HG02943 (cell line): Measurements from ENCODE around the gene TNNI2.
"Not testable (repeated sequence)": the region's sequence is repeated elsewhere in the genome, so short reads cannot be mapped to it uniquely, and the experiment has no call there.

ENCODE experiments used
- ATAC-seq: cut with Tn5 transposase; IDR thresholded peaks from one replicate; pipeline ENCODE4 v1.9.1; 2021; ENCODE audit warnings: mild to moderate bottlenecking, low read depth, moderate library complexity; ENCODE audit not compliant: unreplicated experiment

TNNI2 gene

DNA sequence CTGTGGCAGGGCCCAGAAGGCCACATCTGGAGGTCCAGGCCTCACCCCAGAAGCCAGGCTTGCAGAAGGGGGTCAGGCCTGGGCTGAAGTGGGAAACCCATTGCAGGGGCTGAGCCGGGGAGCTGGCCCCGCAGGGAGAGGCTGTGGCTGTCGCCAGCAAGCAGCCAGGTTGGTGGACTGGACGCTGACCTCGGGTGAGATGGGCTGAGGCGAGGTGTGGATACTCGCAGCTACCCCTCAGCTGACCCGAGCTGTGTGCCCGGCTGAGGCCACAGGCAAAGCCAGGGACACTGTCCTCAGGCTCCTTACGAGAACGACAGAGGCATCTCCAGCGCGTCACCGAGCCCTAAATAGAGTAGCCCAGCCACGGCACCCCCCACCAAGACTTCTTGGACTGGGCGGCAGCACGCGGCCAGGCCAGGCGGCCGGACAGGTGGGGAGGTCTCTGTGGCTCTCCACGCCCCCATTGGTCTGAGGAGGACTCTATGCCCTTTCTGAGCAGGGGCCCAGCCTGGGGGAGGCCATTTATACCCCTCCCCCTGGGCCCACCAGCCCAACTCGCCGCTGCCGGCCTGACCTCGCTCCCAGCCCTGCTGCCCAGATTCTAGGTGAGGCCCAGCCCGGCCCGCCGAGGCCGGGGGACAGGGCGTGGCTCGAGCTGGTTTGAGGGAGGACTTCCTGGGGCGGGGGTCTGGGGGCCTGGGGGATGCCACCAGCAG, at the start of gene TNNI2:
TSS of gene TNNI2 (plus strand) at position 556 of the 719 bp plus-strand sequence. CDS start 716 bp downstream, outside the sequence.
- ATAC-seq, result no peak

DNA sequence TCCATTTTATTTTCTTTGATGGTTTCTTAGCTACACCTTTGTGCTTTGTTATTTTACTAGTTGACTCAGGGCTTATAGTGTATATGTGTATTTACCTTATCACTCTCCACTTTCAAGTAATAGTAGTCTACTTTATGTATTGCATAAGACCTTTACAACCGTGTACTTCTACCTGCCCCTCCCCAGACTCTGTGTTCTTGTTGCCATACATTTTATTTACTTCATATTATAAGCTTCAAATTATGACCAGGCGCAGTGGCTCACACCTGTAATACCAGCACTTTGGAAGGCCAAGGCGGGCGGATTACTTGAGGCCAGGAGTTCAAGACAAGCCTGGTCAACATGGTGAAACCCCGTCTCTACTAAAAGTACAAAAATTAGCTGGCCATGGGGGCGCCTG, 46.9 kb upstream of the TNNI2 start:
- no peak for ATAC-seq

- ATAC-seq, result no peak
Measured at GRCh38 chr11:1792461-1792860, 46.3 kb upstream of the TNNI2 start.

GRCh38 chr11:1793081-1793480, 45.7 kb upstream of the TNNI2 start:
- ATAC-seq, result no peak

GRCh38 chr11:1796413-1797011, 42.3 kb upstream of the TNNI2 start:
- ATAC-seq, result no peak

DNA sequence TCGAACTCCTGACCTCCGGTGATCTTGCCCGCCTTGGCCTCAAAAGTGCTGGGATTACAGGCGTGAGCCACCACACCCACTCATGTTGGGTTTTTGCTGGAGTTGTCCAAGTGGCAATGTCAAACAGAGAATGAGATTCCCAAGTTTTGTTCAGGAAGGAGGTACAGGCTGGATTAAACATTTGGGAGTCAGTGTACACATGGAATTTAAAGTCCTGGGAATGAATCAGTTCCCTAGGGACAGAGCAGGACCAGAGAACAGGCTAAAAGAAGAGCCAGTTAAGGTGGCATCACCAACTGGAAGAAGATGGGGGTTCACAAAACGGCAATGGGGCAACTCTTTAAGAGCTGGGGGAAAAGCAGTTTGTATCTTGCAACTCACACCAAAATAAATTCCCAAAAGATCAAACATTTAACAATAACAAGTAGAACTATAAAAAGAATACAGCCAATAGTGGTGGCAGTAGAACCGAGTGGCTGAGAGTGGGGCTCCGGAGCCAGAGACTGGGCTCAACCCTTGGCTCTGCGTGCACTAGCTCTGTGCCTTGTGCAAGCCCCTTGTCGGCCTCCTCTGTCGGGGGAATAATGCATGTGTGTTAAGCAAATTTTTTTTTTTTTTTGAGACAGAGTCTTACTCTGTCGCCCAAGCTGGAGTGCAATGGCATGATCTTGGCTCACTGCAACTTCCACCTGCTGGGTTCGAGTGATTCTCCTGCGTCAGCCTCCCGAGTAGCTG, 41.2 kb upstream of the TNNI2 start:
- ATAC-seq, result no peak

GRCh38 chr11:1803246-1803645, 35.5 kb upstream of the TNNI2 start:
- ATAC-seq, result no peak

- ATAC-seq, result not testable (repeated sequence)
Measured at GRCh38 chr11:1803835-1804519, 34.8 kb upstream of the TNNI2 start.

DNA sequence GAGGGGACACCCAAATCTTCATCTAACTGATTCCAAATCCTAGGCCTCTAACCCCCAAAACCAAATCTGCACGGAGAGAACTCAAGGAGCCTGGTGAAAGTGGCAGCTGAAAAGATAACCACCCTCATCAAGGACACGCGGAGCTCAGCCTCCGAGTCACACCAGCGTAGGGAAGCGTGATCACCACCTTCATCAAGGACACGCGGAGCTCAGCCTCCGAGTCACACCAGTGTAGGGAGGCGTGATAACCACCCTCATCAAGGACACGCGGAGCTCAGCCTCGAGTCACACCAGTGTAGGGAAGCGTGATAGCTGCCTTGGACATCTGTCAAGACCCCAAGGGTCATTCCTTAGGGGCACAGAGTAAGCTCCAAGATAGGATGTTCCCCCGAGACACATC, 33.3 kb upstream of the TNNI2 start:
- no peak for ATAC-seq

GRCh38 chr11:1807264-1807995, 31.4 kb upstream of the TNNI2 start:
- ATAC-seq, result no peak

GRCh38 chr11:1810761-1811160, 28.0 kb upstream of the TNNI2 start:
- no peak for ATAC-seq

DNA sequence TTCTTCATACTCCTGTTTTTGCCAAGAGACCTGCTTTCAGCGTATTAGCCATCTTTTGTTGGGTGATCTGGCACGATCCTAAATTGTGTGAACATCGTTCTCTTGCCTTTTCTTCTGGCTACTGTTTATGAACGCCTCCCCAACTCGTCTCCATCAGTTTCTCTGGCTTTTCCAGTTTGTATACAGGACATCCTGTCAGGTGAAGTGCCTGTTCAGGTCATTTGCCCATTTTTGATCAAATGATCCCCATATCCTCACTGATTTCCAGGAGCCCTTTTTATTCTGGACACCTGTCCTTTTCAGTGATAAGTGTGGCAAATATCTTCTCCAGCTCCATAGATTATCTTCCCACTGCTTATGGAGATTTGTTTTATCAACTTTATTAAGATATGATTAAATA, 26.5 kb upstream of the TNNI2 start:
- ATAC-seq, result no peak

DNA sequence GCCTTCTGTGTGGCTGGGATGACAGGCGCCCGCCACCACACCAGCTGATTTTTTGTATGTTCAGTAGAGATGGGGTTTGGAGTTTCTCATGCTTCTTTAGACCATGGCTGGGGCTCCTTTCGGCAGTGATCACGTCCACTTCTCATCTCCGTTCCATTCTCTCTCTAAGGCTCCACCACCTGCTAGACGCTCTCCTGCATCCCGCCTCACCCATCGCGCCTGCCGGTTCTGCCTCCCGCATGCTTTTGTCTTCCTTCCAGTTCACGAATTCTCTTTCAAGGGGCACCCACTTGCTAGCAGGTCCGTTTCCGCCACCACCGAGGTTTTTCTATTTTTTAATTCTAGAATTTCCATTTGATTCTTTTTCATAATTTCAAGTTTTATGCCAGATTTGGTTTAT, 26.0 kb upstream of the TNNI2 start:
- ATAC-seq, result no peak

- not testable (repeated sequence) for ATAC-seq
Measured at GRCh38 chr11:1813356-1813755, 25.4 kb upstream of the TNNI2 start.

DNA sequence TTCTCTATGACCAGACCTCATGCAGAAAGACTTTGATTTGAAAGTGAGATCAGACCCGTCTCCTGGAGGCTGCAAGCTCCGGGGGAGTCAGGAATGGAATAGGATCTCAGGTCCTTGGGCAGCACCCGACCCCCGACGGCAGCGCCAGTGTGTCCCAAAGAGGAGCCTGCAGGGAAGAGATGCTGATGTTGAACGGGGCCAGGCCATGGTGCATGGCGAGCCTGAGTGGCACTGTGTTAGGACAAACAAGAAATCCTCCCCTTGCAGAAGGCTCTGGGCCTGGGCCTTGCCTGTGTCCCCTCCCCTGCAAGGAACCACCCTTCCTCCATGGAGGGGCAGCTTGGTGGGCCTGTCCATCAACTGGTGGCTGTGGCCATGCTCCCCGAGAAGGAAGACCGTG, 24.1 kb upstream of the TNNI2 start:
- no peak for ATAC-seq

- ATAC-seq, result no peak
Measured at GRCh38 chr11:1815311-1815710, 23.5 kb upstream of the TNNI2 start.

DNA sequence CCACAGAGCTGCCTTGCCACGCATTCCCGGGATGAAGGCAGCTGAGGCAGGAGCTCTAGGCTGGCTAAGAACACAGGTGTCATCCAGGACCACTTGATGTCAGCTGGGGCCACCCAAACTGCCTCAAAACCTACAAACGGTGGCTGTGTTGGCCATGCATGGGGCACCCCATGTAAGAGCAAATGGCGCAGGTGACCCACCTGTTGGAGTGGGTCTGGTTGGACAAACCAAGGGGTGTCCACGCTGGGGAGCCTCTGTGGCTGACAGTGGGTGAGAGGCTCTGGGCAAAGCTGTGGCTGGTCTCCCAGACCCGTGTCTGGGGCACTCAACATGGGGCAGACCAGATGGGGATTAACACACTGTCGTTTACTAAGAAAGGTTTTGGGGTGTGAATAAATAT, 23.0 kb upstream of the TNNI2 start:
- no peak for ATAC-seq

DNA sequence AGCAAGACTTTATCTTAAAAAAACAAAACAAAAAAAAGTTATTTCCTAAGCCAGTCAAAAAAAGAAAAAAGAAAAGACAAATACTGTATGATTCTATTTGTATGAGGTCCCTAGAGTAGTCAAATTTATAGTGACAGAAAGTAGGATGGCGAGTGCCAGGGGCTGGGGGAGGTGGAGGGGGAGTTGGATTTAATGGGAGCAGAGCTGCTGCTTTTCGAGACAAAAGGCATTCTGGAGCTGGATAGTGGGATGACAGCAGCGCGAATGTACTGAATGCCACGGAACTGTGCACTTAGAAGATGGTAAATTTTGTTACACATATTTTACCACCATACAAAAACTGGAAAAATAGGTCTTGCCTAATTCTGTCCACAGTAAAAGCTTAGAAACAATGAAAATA, 21.8 kb upstream of the TNNI2 start:
- no peak for ATAC-seq

- no peak for ATAC-seq
Measured at GRCh38 chr11:1817511-1817910, 21.3 kb upstream of the TNNI2 start.

- no peak for ATAC-seq
Measured at GRCh38 chr11:1819074-1819473, 19.7 kb upstream of the TNNI2 start.
